Endothelial cell of umbilical vein (primary cell): ENCODE results near the gene COA5. TPM values are rescaled to one million over a fixed set of nuclear protein-coding genes. Genes with fewer than 3 reads are reported as not detected.

Source experiments
- BruUV-seq: library from RNA; stranded (reverse); fragments of 400-500 nt; replicated peaks from 2 replicates; lab custom pipeline; 2021; lab: Mats Ljungman, UMichigan
- CTCF ChIA-PET: fragments of 300-600, 350-600 bp; sonication (Branson Sonifier 250); formaldehyde crosslinking; loops from one replicate; lab custom pipeline; 2021; ENCODE audit warnings: antibody characterized with exemption, inconsistent platforms; lab: Charles Lee
- POLR2A ChIA-PET: fragments of 300-600, 350-600 bp; sonication (Branson Sonifier 250); formaldehyde crosslinking; loops from one replicate; lab custom pipeline; 2021; ENCODE audit warnings: antibody characterized with exemption, inconsistent platforms; lab: Charles Lee
- DNase-seq: peaks from one replicate; pipeline ENCODE4 v3.0.0-alpha.2; 2011; ENCODE audit warnings: low read depth, low spot score
- FAIRE-seq: peaks from 2 replicates; lab custom pipeline; 2011; peaks lifted over from hg19 to GRCh38; lab: Jason Lieb, UNC
- H2AFZ ChIP-seq: 2 replicates; pipeline ENCODE4 v1.6.0; 2012; ENCODE audit warnings: low read depth, low read length, control low read depth, inconsistent platforms
- H3K27ac ChIP-seq: 2 replicates; pipeline ENCODE4 v1.5.1; 2011; ENCODE audit warnings: low read depth, mild to moderate bottlenecking, control low read depth, low read length, moderate library complexity; ENCODE audit not compliant: insufficient read depth
- H3K27me3 ChIP-seq, 2 experiments: 2 replicates each; pipeline versions ENCODE4 v1.6.0 to v1.6.1; 2011; ENCODE audit warnings: low read length in 2 of 2, mixed read lengths in 1 of 2; ENCODE audit not compliant: control insufficient read depth in 2 of 2, insufficient read depth in 2 of 2
- H3K36me3 ChIP-seq, 2 experiments: 2 replicates in 1 of 2; 3 replicates in 1 of 2; pipeline ENCODE4 v1.5.1; 2011; ENCODE audit warnings: low read length in 2 of 2, mild to moderate bottlenecking in 1 of 2, moderate library complexity in 1 of 2; ENCODE audit not compliant: control insufficient read depth in 2 of 2, insufficient read depth in 2 of 2; ENCODE audit errors: extremely low read depth in 1 of 2
- H3K4me1 ChIP-seq: 3 replicates; pipeline ENCODE4 v1.5.1; 2011; ENCODE audit warnings: mild to moderate bottlenecking, low read length; ENCODE audit not compliant: control insufficient read depth, insufficient read depth; ENCODE audit errors: extremely low read depth
- H3K4me2 ChIP-seq: 2 replicates; pipeline ENCODE4 v1.6.1; 2011; ENCODE audit warnings: low read length, control low read depth, mixed read lengths; ENCODE audit not compliant: insufficient read depth
- H3K4me3 ChIP-seq, 3 experiments: fragments of 200-600 bp in 1 of 3; sonication (generic), shearing (Covaris generic) in 1 of 3; replicated peaks in 1 of 3; 2 replicates each; pipeline ENCODE4 v1.5.1; 2011 to 2016; ENCODE audit warnings: control low read depth in 3 of 3, low read length in 3 of 3, mild to moderate bottlenecking in 2 of 3, inconsistent platforms in 1 of 3, low read depth in 1 of 3, moderate library complexity in 1 of 3; ENCODE audit not compliant: insufficient read depth in 1 of 3
- H3K79me2 ChIP-seq: 2 replicates; pipeline ENCODE4 v1.6.0; 2012; ENCODE audit warnings: low read length, inconsistent platforms; ENCODE audit not compliant: control insufficient read depth, insufficient read depth
- H3K9ac ChIP-seq: replicated peaks from 2 replicates; pipeline ENCODE3; 2011; ENCODE audit warnings: low read length, control low read depth; ENCODE audit not compliant: insufficient read depth; ENCODE audit errors: extremely low read depth
- H3K9me1 ChIP-seq: replicated peaks from 3 replicates; pipeline ENCODE4 v1.6.0; 2011; ENCODE audit warnings: mild to moderate bottlenecking, low read length; ENCODE audit not compliant: control insufficient read depth, insufficient read depth; ENCODE audit errors: extremely low read depth
- H3K9me3 ChIP-seq: replicated peaks from 2 replicates; pipeline ENCODE4 v1.5.1; 2012; ENCODE audit warnings: low read length, inconsistent platforms; ENCODE audit not compliant: control insufficient read depth, insufficient read depth
- H4K20me1 ChIP-seq: replicated peaks from 2 replicates; pipeline ENCODE3; 2011; ENCODE audit warnings: mild to moderate bottlenecking, low read length; ENCODE audit not compliant: control insufficient read depth, insufficient read depth; ENCODE audit errors: extremely low read depth
- CTCF ChIP-seq, 2 donors: IDR thresholded peaks; 1 replicate in 1 of 2; 2 replicates in 1 of 2; pipeline ENCODE4 v1.5.1; 2011; ENCODE audit warnings: low read length in 2 of 2, mild to moderate bottlenecking in 2 of 2, moderate library complexity in 2 of 2, control low read depth in 1 of 2, inconsistent platforms in 1 of 2, low read depth in 1 of 2; ENCODE audit not compliant: insufficient read depth in 1 of 2; ENCODE audit errors: extremely low read depth in 1 of 2
- EZH2 ChIP-seq: IDR thresholded peaks from 2 replicates; pipeline ENCODE4 v1.6.1; 2012; ENCODE audit warnings: borderline replicate concordance, low read depth, mild to moderate bottlenecking, moderate library complexity, low read length, inconsistent platforms; ENCODE audit not compliant: severe bottlenecking
- FOS ChIP-seq: IDR thresholded peaks from 2 replicates; pipeline ENCODE4 v1.6.1; 2011; ENCODE audit warnings: mild to moderate bottlenecking, low read length, moderate library complexity, borderline replicate concordance; ENCODE audit not compliant: insufficient read depth
- GATA2 ChIP-seq: IDR thresholded peaks from 2 replicates; pipeline ENCODE4 v1.7.0; 2011; ENCODE audit warnings: low read depth, mild to moderate bottlenecking, moderate library complexity, mixed read lengths, low read length; ENCODE audit not compliant: insufficient read length, insufficient read depth
- JUN ChIP-seq: IDR thresholded peaks from 2 replicates; pipeline ENCODE4 v1.6.1; 2011; ENCODE audit warnings: borderline replicate concordance, low read depth; ENCODE audit not compliant: insufficient read length, insufficient read depth
- MYC ChIP-seq: IDR thresholded peaks from one replicate; pipeline ENCODE4 v1.6.1; 2011; ENCODE audit warnings: mild to moderate bottlenecking, low read depth, low read length
- POLR2A ChIP-seq: IDR thresholded peaks from 2 replicates; pipeline ENCODE4 v1.6.1; 2012; ENCODE audit warnings: low read depth, mild to moderate bottlenecking, control low read depth, low read length
- POLR2AphosphoS5 ChIP-seq: IDR thresholded peaks from 2 replicates; pipeline ENCODE4 v1.6.1; 2012; ENCODE audit warnings: low read depth, mild to moderate bottlenecking, control low read depth, low read length, moderate library complexity; ENCODE audit not compliant: insufficient read depth
- dilution Hi-C: fragments of 300-500 bp; cut with MboI; formaldehyde crosslinking; loops from one replicate; pipeline ENCODE4 v1.15.0; 2019; ENCODE audit warnings: low sequenced_read_pairs; ENCODE audit not compliant: extremely low pct_ligation_motif_present
- intact Hi-C: fragments of 100-400 bp; cut with micrococcal nuclease; formaldehyde crosslinking; loops from one replicate; pipeline ENCODE4 v1.10.0; 2022
- polyA plus RNA-seq, 4 experiments: library from polyadenylated mRNA; depleted of rRNA in 3 of 4; stranded (reverse) in 3 of 4; unstranded in 1 of 4; fragments of >200 nt; gene quantifications; 2 replicates each; pipeline versions ENCODE4 v1.2.1 to v1.2.3, GENCODE V29; 2011 to 2012; ENCODE audit warnings: missing spikeins in 1 of 4
- total RNA-seq: library from RNA; stranded (reverse); gene quantifications from 2 replicates; pipeline ENCODE4 v1.2.3, GENCODE V29; 2021
- TF ChIP-seq, protein P1 (sequence below): IDR thresholded peaks from 2 replicates; pipeline ENCODE4 v1.6.1; 2011; ENCODE audit not compliant: insufficient read depth, insufficient read length

Gene COA5
- total and polyA plus RNA-seq, 2 donors (not counting 3 experiments of a cell fraction or from before 2014, with no cell fraction given): 16.5 to 17.7 TPM

GRCh38 chr2:98565941-98566340 is 42.4 kb downstream of the COA5 start:
- H3K9me1 ChIP-seq: no peaks in the 10 kb centered on the region
- no peak overlapping the region for H3K27ac ChIP-seq
- peaks cover 4 to 33% of the 10 kb centered on the region in 2 experiments for H3K36me3 ChIP-seq
- no peaks in the 10 kb centered on the region for H3K79me2 ChIP-seq
- H3K9ac ChIP-seq: no peak overlapping the region
- POLR2A ChIA-PET: no interaction called here
- no peak for DNase-seq
- no peaks in the 10 kb centered on the region for H3K27me3 ChIP-seq
- dilution Hi-C loops (no loop called here), intact Hi-C loops (no loop called here)
- no TSS peak for BruUV-seq
- no peak overlapping the region for H3K4me2 ChIP-seq
- H3K4me1 ChIP-seq: no peaks in the 10 kb centered on the region
- no peaks in the 10 kb centered on the region for H3K9me3 ChIP-seq
- FAIRE-seq: no peak
- no peak overlapping the region for H2AFZ ChIP-seq
- no peaks in the 10 kb centered on the region for H4K20me1 ChIP-seq
- no peak overlapping the region for H3K4me3 ChIP-seq
- CTCF ChIA-PET: no interaction called here
- TF ChIP-seq CTCF (IDR thresholded peaks at IDR 0.05; ENCODE audit: extremely low read depth in 1 of 2, insufficient read depth in 1 of 2, low read depth in 1 of 2, low read length in 2 of 2): no peak
- TF ChIP-seq POLR2AphosphoS5: no peak
- TF ChIP-seq GATA2: no peak
- no peak for TF ChIP-seq EZH2
- TF ChIP-seq POLR2A: no peak
- no peak for TF ChIP-seq MYC

DNA sequence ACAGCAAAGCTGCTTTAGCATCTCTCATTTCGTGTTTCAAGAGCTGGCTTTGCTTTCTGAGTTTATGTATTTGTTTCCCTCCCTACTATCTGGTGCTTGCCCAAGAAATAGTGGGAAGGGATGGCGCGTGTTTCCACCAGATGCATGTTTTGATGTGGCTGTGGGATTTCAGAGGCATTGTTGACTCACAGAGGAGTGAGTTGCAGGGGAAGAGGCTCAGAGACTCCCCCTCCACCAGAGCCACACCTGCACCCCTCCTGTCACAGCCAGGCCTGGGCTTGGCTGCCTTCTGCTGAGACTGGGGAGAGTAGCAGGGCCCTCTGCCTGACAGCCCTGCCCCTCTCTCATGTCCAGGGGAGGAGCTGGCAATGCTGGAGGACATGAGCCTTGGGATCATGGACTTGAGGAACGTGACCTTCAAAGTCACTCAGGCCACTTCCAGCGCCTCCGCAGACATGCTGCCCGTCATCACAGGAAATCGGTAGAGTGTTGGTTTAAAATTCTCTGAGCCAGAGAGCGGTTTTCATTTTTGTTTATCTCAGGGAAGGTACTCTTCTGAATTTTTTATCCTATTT is 42.9 kb downstream of the COA5 start:
- dilution Hi-C loops: no loop called here
- H3K4me2 ChIP-seq: no peak overlapping the region
- H3K9me1 ChIP-seq: no peaks in the 10 kb centered on the region
- H3K27me3 ChIP-seq: no peaks in the 10 kb centered on the region
- H3K79me2 ChIP-seq: no peaks in the 10 kb centered on the region
- DNase-seq: no peak
- H2AFZ ChIP-seq: no peak overlapping the region
- no peaks in the 10 kb centered on the region for H3K9me3 ChIP-seq
- H3K9ac ChIP-seq: no peak overlapping the region
- ChIA-PET CTCF (no interaction called here), POLR2A (no interaction called here)
- peaks cover 4 to 29% of the 10 kb centered on the region in 2 experiments for H3K36me3 ChIP-seq
- no peaks in the 10 kb centered on the region for H3K4me1 ChIP-seq
- FAIRE-seq: no peak
- TF ChIP-seq EZH2 (no peak), POLR2A (no peak), JUN (no peak), MYC (no peak), POLR2AphosphoS5 (no peak), FOS (no peak), CTCF (IDR thresholded peaks at IDR 0.05; ENCODE audit: extremely low read depth in 1 of 2, insufficient read depth in 1 of 2, low read depth in 1 of 2, low read length in 2 of 2) (no peak), GATA2 (no peak)
- TF ChIP-seq, protein P1, sequence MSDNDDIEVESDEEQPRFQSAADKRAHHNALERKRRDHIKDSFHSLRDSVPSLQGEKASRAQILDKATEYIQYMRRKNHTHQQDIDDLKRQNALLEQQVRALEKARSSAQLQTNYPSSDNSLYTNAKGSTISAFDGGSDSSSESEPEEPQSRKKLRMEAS: no peak
- no peak overlapping the region for H3K4me3 ChIP-seq
- BruUV-seq: no TSS peak
- no peak overlapping the region for H3K27ac ChIP-seq
- H4K20me1 ChIP-seq: no peaks in the 10 kb centered on the region
- intact Hi-C loops: no loop called here
